Keratinocyte (primary cell): Measurements from ENCODE around the gene AGL. TPM values are rescaled to one million over a fixed set of nuclear protein-coding genes. Genes with fewer than 3 reads are reported as not detected.

ENCODE experiments used
- DNase-seq: peaks from one replicate; pipeline ENCODE4 v3.0.0-alpha.2; 2011; ENCODE audit warnings: low read depth, missing footprints, low spot score
- FAIRE-seq: peaks from 2 replicates; lab custom pipeline; 2011; peaks lifted over from hg19 to GRCh38; lab: Jason Lieb, UNC
- H2AFZ ChIP-seq: 2 replicates; pipeline ENCODE4 v1.6.0; 2012; ENCODE audit warnings: low read length, control low read depth, inconsistent platforms; ENCODE audit not compliant: control insufficient read depth
- H3K27ac ChIP-seq: 2 replicates; pipeline ENCODE4 v1.5.1; 2011; ENCODE audit warnings: low read length; ENCODE audit not compliant: control insufficient read depth, insufficient read depth
- H3K27me3 ChIP-seq: 3 replicates; pipeline ENCODE4 v1.6.0; 2011; ENCODE audit warnings: low read length; ENCODE audit not compliant: control insufficient read depth, insufficient read depth; ENCODE audit errors: extremely low read depth
- H3K36me3 ChIP-seq, 2 experiments: 2 replicates in 1 of 2; 3 replicates in 1 of 2; pipeline ENCODE4 v1.5.1; 2011; ENCODE audit warnings: low read length in 2 of 2, mild to moderate bottlenecking in 1 of 2; ENCODE audit not compliant: control insufficient read depth in 2 of 2, insufficient read depth in 2 of 2; ENCODE audit errors: extremely low read depth in 1 of 2
- H3K4me1 ChIP-seq: 3 replicates; pipeline ENCODE4 v1.5.1; 2011; ENCODE audit warnings: low read length; ENCODE audit not compliant: control insufficient read depth, insufficient read depth; ENCODE audit errors: extremely low read depth
- H3K4me2 ChIP-seq: 3 replicates; pipeline ENCODE4 v1.6.0; 2011; ENCODE audit warnings: low read depth, low read length; ENCODE audit not compliant: control insufficient read depth, insufficient read depth; ENCODE audit errors: extremely low read depth
- H3K4me3 ChIP-seq, 3 experiments: fragments of 200-600 bp in 1 of 3; sonication (generic) in 1 of 3; 2 replicates in 2 of 3; 3 replicates in 1 of 3; pipeline ENCODE4 v1.5.1; 2011 to 2016; ENCODE audit warnings: low read length in 3 of 3, mild to moderate bottlenecking in 3 of 3, control low read depth in 2 of 3, inconsistent platforms in 1 of 3, low read depth in 1 of 3, mixed read lengths in 1 of 3, mixed run types in 1 of 3, moderate library complexity in 1 of 3; ENCODE audit not compliant: control insufficient read depth in 2 of 3, insufficient read depth in 2 of 3; ENCODE audit errors: extremely low read depth in 1 of 3
- H3K79me2 ChIP-seq: 2 replicates; pipeline ENCODE4 v1.6.0; 2012; ENCODE audit warnings: low read length; ENCODE audit not compliant: control insufficient read depth, insufficient read depth
- H3K9ac ChIP-seq: 3 replicates; pipeline ENCODE4 v1.6.0; 2011; ENCODE audit warnings: low read length; ENCODE audit not compliant: control insufficient read depth, insufficient read depth; ENCODE audit errors: extremely low read depth
- H3K9me1 ChIP-seq: 3 replicates; pipeline ENCODE4 v1.6.0; 2011; ENCODE audit warnings: low read length; ENCODE audit not compliant: control insufficient read depth, insufficient read depth; ENCODE audit errors: extremely low read depth
- H3K9me3 ChIP-seq: 2 replicates; pipeline ENCODE4 v1.5.1; 2012; ENCODE audit warnings: low read depth, low read length; ENCODE audit not compliant: control insufficient read depth
- H4K20me1 ChIP-seq: 3 replicates; pipeline ENCODE4 v1.6.0; 2011; ENCODE audit warnings: low read length; ENCODE audit not compliant: control insufficient read depth, insufficient read depth; ENCODE audit errors: extremely low read depth
- CTCF ChIP-seq, 3 experiments: IDR thresholded peaks in 1 of 3; conservative IDR thresholded peaks in 1 of 3; optimal IDR thresholded peaks in 1 of 3; 2 replicates in 2 of 3; 3 replicates in 1 of 3; pipeline versions ENCODE3 to v1.5.1; 2011; ENCODE audit warnings: low read length in 3 of 3, mild to moderate bottlenecking in 3 of 3, moderate library complexity in 2 of 3, control low read depth in 1 of 3, inconsistent platforms in 1 of 3; ENCODE audit not compliant: insufficient read depth in 2 of 3; ENCODE audit errors: extremely low read depth in 1 of 3
- EZH2 ChIP-seq: IDR thresholded peaks from one replicate; pipeline ENCODE4 v1.6.1; 2012; ENCODE audit warnings: inconsistent platforms, mild to moderate bottlenecking, low read length, moderate library complexity
- dilution Hi-C: fragments of 300-500 bp; cut with MboI; formaldehyde crosslinking; loops from one replicate; pipeline ENCODE4 v1.7.0; 2020; ENCODE audit warnings: low sequenced_read_pairs; ENCODE audit not compliant: extremely low pct_ligation_motif_present
- polyA plus RNA-seq, 5 experiments: library from polyadenylated mRNA; depleted of rRNA in 3 of 5; stranded (reverse) in 3 of 5; stranded (forward) in 1 of 5; unstranded in 1 of 5; fragments of >200 nt; gene quantifications; 1 replicate in 1 of 5; 2 replicates in 3 of 5; 3 replicates in 1 of 5; pipeline versions ENCODE4 v1.2.1 to v1.2.3, GENCODE V29; 2011 to 2012; ENCODE audit warnings: missing spikeins in 2 of 5, low read depth in 1 of 5, low replicate concordance in 1 of 5

Gene AGL
- polyA plus RNA-seq, 1 donor (not counting 4 experiments of a cell fraction or from before 2014, with no cell fraction given) = 8.2 TPM

- Histone ChIP-seq H3K27me3 (no peaks in the 10 kb centered on the region), H3K4me2 (no peak overlapping the region), H3K4me1 (no peaks in the 10 kb centered on the region), H3K79me2 (no peaks in the 10 kb centered on the region), H3K4me3 (no peak overlapping the region), H3K36me3 (no peaks in the 10 kb centered on the region), H3K9me3 (no peaks in the 10 kb centered on the region), H3K27ac (no peak overlapping the region), H3K9ac (no peak overlapping the region), H2AFZ (no peak overlapping the region), H3K9me1 (no peaks in the 10 kb centered on the region), H4K20me1 (no peaks in the 10 kb centered on the region)
- no peak for FAIRE-seq
- dilution Hi-C loops = no loop called here
- DNase-seq = no peak
- TF ChIP-seq CTCF (optimal IDR thresholded peaks at IDR 0.05 in 1 of 3, IDR thresholded peaks at IDR 0.05 in 1 of 3, conservative IDR thresholded peaks at IDR 0.05 in 1 of 3; ENCODE audit: extremely low read depth in 1 of 3, insufficient read depth in 2 of 3, low read length in 3 of 3) (no peak), EZH2 (no peak)
These were observed 100.3 kb downstream of the AGL start for GRCh38 chr1:99950486-99950885.

GRCh38 chr1:99952522-99952921 is 102.4 kb downstream of the AGL start:
- Histone ChIP-seq H3K9ac (no peak overlapping the region), H3K27me3 (no peaks in the 10 kb centered on the region), H3K27ac (no peak overlapping the region), H2AFZ (no peak overlapping the region), H3K4me3 (no peak overlapping the region), H3K9me1 (no peaks in the 10 kb centered on the region), H3K4me1 (no peaks in the 10 kb centered on the region), H3K9me3 (no peaks in the 10 kb centered on the region), H3K4me2 (no peak overlapping the region), H4K20me1 (no peaks in the 10 kb centered on the region), H3K36me3 (no peaks in the 10 kb centered on the region), H3K79me2 (no peaks in the 10 kb centered on the region)
- DNase-seq = no peak
- TF ChIP-seq CTCF (optimal IDR thresholded peaks at IDR 0.05 in 1 of 3, IDR thresholded peaks at IDR 0.05 in 1 of 3, conservative IDR thresholded peaks at IDR 0.05 in 1 of 3; ENCODE audit: extremely low read depth in 1 of 3, insufficient read depth in 2 of 3, low read length in 3 of 3) (no peak), EZH2 (no peak)
- no peak for FAIRE-seq
- dilution Hi-C loops = no loop called here
